Stimulated activated naive CD8-positive, alpha-beta T cell treated with anti-CD3 and anti-CD28 coated beads, Interleukin-15, Interleukin-2, amounts not matched to agents 100 ng/mL and 50 ng/mL, for 24 hours (primary cell): Measurements from ENCODE around the gene LCN2.

ENCODE experiments used
- H3K27ac Mint-ChIP-seq: one replicate; pipeline ENCODE4 v1.8.0; 2021; ENCODE audit warnings: mild to moderate bottlenecking, mixed read lengths
- H3K27me3 Mint-ChIP-seq: one replicate; pipeline ENCODE4 v1.8.0; 2021; ENCODE audit warnings: mixed read lengths
- H3K36me3 Mint-ChIP-seq: one replicate; pipeline ENCODE4 v1.8.0; 2021; ENCODE audit warnings: low read depth, mixed read lengths
- H3K4me1 Mint-ChIP-seq: one replicate; pipeline ENCODE4 v1.8.0; 2021; ENCODE audit warnings: low read depth, mixed read lengths
- H3K4me3 Mint-ChIP-seq: one replicate; pipeline ENCODE4 v1.8.0; 2021; ENCODE audit warnings: mild to moderate bottlenecking, mixed read lengths
- H3K9me3 Mint-ChIP-seq: one replicate; pipeline ENCODE4 v1.8.0; 2021; ENCODE audit warnings: mixed read lengths

LCN2 gene

DNA sequence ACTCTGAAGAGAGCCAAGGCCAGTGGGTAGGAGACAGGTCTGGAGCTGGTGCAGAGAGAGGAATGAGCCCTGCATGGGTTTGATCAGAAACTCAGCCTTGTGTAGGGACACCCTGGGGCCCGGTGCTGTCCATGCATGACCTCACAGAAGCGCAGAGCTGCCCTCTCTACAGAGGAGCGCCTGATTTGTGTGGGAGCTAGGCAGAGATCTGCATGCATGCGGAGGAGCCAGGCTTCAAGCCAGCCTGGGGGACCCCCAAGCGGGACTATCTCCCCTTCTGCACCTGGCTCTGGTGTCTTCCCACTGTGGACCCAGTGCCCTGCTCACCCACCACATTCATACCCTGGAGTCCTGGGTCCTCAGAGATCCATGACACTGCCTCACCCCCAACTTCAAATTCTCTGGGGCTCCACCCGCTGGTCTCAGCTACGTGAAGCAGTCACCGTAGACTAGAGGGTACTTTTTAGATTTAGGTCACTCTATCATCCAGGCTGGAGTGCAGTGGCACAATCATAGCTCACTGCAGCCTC, 2.6 kb upstream of the LCN2 start:
- peaks cover 3% of the 10 kb centered on the region for H3K4me1 Mint-ChIP-seq
- no peak overlapping the region for H3K4me3 Mint-ChIP-seq
- no peak overlapping the region for H3K27ac Mint-ChIP-seq
- no peaks in the 10 kb centered on the region for H3K36me3 Mint-ChIP-seq
- H3K9me3 Mint-ChIP-seq: no peaks in the 10 kb centered on the region
- no peaks in the 10 kb centered on the region for H3K27me3 Mint-ChIP-seq

DNA sequence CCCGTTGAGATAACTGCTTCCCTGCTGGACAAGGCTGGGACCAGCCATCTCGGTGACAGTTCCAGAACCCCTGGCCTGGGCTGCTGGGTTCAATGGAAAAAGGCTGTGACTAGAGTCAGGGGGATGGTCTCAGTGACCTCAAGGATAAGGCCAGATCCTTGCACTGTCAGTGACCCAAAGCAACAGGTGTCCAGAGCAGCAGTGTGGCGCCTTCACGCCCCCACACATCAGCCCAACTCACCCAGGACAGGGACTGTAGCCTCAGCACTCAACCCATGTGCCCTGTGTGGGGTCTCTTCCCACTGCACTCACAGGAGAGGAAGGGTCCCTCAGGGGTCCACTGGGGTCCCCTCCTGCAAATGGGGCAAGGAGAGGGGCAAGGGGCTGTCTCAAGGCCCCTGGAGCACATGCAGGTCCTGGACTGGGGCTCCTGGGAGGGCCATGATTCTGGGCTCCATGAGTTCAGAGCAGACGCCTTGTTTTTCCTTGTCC, 698 bp upstream of the LCN2 start:
- H3K27ac Mint-ChIP-seq: no peak overlapping the region
- no peaks in the 10 kb centered on the region for H3K27me3 Mint-ChIP-seq
- H3K9me3 Mint-ChIP-seq: no peaks in the 10 kb centered on the region
- H3K4me1 Mint-ChIP-seq: no peaks in the 10 kb centered on the region
- H3K36me3 Mint-ChIP-seq: no peaks in the 10 kb centered on the region
- H3K4me3 Mint-ChIP-seq: no peak overlapping the region

DNA sequence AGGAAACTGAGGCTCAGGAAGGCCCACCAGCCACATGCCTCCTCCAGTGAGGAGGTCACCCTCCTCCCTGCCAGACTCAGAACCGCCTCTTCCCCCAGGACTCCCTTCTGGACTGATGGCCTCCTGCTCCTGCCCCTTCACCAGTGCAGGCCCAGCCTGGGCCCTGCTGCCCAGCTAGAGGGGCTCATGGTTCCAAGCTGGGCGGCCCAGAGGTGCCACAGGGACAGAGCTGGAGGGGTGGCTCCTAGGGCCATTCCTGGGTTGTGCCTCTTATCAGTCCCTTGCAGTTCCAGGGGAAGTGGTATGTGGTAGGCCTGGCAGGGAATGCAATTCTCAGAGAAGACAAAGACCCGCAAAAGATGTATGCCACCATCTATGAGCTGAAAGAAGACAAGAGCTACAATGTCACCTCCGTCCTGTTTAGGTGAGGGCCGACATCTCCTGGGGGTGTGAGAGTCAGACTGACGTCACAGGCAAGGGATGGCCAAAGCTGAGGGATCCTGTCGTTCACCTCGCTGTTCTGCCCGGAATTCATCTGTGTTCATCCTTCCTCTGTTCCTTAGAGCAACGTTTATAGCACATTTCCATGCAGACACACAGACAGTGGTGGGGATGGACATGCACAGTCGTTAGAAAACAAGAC, 819 bp downstream of the LCN2 start:
- Mint-ChIP-seq H3K36me3 (no peaks in the 10 kb centered on the region), H3K4me3 (no peak overlapping the region), H3K4me1 (no peaks in the 10 kb centered on the region), H3K27ac (no peak overlapping the region), H3K27me3 (no peaks in the 10 kb centered on the region), H3K9me3 (no peaks in the 10 kb centered on the region)

DNA sequence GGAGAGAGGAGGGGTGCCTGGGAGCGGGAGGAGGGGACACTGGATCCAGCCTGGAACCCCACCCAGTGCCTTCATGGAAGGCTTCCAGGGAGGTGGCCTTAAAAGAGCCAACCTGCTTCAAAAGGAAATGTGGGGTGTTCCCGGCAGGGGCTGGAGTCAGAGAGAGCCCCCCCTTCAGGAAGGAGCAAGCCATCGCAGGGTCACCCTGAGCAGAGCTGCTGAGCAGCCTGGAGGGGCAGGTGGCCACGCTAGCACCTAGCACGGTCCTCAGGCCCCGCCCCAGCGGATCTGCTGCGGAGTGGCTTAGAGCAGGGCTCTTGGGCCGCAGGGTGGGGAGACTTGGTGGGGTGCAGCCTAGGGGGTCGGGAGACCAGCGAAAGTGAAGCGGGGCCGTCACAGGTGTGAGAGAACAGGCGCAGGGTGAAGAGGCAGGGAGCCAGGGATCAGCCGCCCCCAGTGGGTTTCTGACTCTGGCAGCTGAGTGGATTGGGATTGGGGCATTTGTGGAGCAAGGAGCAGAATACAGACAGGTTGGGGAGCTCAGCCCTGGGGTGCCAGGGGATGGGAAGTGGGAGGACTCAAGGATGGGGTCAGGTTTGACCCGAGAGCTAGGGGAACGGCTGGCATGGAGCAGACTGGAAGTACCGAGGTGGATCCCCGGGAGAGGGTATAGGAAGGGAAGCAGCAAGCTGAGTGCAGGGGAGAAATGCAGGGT, 1.5 kb downstream of the LCN2 start:
- Mint-ChIP-seq H3K4me3 (no peak overlapping the region), H3K4me1 (no peaks in the 10 kb centered on the region), H3K36me3 (no peaks in the 10 kb centered on the region), H3K27me3 (no peaks in the 10 kb centered on the region), H3K27ac (peak overlapping the region; percentile 24), H3K9me3 (no peaks in the 10 kb centered on the region)

DNA sequence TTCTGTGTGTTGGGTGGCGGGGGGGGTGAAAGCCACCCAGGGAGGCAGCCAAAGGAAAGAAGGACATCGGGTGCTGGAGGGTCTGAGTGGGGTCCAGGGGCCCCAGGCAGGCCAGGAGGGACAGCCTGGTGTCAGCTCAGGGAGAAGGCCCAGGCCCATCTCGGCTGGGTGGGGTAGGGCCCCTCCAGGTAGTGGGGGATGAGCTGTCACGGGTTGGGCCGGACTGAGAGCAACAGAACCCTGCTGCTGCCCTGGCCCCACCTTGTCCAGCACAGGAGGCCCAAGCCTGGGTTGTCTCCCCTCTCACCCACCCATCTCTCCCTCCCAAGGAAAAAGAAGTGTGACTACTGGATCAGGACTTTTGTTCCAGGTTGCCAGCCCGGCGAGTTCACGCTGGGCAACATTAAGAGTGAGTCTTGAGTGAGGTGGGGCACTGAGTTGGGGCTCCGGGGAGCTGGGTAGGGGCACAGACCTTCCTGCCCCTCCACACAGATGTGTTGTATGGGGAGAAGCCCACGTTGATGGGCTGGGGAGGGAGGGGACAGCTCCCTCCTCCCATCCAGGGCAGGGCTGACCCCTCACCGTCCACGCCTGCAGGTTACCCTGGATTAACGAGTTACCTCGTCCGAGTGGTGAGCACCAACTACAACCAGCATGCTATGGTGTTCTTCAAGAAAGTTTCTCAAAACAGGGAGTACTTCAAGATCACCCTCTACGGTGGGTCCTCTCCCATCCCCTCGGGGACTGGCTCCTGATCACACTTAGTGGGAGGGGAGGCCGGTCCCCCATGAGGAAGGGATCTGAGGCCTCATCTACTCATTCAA, 2.3 kb downstream of the LCN2 start:
- H3K27ac Mint-ChIP-seq: no peak overlapping the region
- no peaks in the 10 kb centered on the region for H3K4me1 Mint-ChIP-seq
- H3K4me3 Mint-ChIP-seq: no peak overlapping the region
- H3K36me3 Mint-ChIP-seq: no peaks in the 10 kb centered on the region
- H3K27me3 Mint-ChIP-seq: no peaks in the 10 kb centered on the region
- H3K9me3 Mint-ChIP-seq: no peaks in the 10 kb centered on the region

DNA sequence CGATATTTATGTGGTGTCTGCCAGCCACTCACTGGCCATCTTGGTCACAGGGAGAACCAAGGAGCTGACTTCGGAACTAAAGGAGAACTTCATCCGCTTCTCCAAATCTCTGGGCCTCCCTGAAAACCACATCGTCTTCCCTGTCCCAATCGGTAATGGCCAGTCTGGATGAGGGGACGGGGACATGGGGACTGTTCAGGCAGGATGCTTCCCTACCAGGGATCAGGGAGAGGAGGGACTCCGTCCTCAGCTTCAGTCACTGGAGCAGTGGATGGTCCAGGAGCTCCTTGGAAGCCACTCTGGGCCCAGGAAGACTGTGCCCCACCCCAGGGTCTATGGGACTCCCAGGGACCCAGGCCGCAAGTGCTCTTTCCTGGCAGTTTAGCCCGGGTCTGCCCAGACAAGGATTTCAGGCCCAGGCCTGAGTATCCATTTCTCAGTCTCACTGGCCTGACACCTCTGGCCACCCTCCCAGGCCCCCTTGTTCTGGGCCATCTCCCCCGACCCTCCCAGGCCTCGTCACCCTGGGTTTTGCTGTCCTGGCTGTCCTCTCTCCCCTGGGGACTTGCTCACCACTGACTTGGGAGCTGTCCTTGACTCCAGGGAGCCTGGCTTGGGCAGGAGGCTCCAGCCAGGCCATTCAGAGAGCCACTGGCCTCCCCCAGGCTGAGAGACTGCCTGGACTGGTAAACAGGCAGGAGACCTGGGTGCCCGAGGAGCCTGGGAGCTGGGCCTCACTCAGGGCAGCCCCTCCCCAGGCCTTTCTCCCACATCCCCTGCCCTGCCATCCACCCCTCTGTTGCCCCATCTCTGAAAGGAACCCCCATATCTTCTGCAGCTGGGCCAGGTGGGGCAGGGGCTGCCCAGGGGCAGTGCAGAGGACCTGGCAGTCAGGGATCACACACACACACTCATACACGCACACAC, 3.1 kb downstream of the LCN2 start:
- H3K36me3 Mint-ChIP-seq: no peaks in the 10 kb centered on the region
- H3K4me1 Mint-ChIP-seq: no peaks in the 10 kb centered on the region
- no peaks in the 10 kb centered on the region for H3K27me3 Mint-ChIP-seq
- H3K27ac Mint-ChIP-seq: no peak overlapping the region
- H3K4me3 Mint-ChIP-seq: no peak overlapping the region
- H3K9me3 Mint-ChIP-seq: no peaks in the 10 kb centered on the region

DNA sequence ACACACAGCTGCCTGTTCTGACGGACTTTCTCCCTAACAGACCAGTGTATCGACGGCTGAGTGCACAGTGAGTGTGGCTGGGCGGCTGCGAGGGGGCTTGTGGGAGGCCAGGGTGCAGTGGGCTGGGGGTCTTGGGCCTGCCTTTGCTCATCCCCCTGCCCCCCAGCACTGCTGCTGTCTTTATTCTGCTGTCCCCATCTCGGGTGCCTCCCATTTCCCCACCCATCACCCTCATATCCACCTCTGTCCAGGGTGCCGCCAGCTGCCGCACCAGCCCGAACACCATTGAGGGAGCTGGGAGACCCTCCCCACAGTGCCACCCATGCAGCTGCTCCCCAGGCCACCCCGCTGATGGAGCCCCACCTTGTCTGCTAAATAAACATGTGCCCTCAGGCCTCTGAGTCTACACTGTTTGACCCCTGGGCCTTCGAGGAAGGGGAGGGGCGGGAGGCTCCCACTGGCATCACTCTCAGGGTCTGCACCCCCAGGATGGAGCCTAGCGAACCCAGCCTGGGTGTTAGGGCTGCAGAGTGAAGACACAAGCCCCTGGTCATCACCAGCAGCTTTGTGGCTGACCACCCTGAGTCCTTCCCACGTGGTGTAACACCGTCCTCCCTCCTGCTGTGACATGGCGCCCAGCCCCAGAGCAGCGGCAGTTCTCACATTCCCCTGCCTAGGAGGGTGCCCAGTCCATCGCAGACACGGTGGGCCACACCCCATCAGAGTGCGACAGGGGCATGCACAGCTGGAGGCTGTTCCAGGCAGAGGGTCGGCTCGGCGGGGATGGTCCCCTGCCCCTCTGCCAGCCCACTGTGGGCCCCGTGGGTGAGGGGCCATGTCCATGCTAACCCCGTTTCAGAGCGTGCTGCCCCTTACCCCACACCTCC, 4.0 kb downstream of the LCN2 start:
- H3K27ac Mint-ChIP-seq: no peak overlapping the region
- no peaks in the 10 kb centered on the region for H3K4me1 Mint-ChIP-seq
- no peak overlapping the region for H3K4me3 Mint-ChIP-seq
- H3K36me3 Mint-ChIP-seq: no peaks in the 10 kb centered on the region
- H3K9me3 Mint-ChIP-seq: no peaks in the 10 kb centered on the region
- H3K27me3 Mint-ChIP-seq: no peaks in the 10 kb centered on the region

DNA sequence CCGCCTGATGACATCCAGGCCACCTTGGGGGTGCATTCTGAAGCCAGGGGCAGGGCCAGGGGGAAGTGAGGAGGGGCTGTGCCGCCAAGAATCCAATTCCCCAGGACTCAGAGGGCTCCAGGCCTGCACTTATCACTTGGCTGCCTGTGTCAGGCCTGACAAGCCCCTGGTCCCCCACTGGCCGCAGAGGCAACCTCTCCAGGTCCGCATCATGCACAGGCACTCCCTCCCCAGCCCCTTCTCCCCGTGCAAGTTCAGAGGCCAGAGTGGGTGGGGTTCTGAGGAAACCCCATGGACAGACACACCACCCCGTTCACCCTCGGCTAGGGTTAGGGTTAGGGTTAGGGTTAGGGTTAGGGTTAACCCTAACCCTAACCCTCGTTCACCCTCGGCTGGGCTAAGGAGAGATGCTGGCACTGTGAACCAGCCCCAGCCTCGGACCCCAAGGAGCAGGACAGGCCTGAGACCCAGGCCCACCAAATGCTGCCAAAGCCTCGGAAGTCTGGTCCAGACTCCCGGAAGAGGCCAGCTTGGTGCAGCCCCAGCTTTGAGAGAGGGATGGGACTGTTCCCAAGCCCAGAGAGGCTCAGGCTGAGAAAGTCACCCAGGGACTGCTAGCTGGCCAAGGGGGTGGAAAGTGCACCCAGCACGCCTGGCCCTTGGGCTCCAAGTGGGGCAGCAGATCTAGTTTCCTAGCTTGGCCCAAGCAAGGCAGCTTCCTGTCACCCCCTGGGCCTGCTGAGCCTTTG, 4.9 kb downstream of the LCN2 start:
- Mint-ChIP-seq H3K4me3 (no peak overlapping the region), H3K36me3 (no peaks in the 10 kb centered on the region), H3K27ac (no peak overlapping the region), H3K9me3 (no peaks in the 10 kb centered on the region), H3K4me1 (peaks cover 2% of the 10 kb centered on the region), H3K27me3 (no peaks in the 10 kb centered on the region)

DNA sequence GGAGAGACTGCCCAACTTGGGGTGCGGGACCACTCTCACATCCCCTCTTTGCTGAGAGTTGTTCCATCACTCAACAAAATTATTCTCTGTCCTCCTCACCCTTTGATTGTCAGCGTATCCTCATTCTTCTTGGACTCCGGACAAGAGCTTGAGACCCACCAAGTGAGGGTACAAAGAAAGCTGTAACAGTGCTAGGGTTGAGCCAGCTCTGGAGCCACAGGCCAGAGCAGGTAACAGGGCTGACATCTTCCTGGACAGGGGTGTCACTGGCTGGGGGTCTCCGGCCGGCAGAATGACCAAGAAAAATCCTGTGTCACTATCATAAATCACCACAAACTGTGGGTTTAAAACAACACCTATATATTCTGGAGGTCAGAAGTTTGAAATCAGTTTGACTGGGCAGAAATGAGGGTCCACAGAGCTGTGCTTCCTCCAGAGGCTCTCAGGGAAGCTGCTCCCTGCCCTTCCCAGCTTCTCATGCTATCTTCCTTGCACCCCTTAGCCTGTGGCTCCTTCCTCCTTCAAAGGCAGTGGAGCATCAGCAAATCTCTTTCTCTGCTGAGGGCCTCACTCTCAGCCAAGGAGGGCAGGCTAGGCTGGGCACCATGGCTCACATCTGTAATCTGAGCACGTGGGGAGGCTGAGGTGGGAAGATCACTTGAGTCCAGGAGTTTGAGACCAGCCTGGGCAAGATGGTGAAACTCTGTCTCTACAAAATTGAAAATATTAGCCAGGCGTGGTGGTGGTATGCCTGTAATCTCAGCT, 6.7 kb downstream of the LCN2 start:
- Mint-ChIP-seq H3K27ac (no peak overlapping the region), H3K27me3 (no peaks in the 10 kb centered on the region), H3K4me1 (peaks cover 9% of the 10 kb centered on the region), H3K4me3 (no peak overlapping the region), H3K9me3 (no peaks in the 10 kb centered on the region), H3K36me3 (no peaks in the 10 kb centered on the region)

DNA sequence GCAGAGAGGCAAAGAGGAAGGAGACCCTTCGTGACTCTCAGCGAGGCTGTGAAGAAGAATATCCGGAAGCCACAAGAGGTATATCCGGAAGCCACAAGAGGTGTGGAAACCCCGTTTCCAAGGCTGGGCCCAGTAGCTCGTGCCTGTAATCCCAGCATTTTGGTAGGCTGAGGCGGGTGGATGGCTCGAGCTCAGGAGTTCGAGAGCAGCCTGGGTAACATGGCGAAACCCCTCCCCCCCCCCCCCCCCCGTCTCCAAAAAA, 10.2 kb downstream of the LCN2 start:
- H3K36me3 Mint-ChIP-seq: peaks cover 16% of the 10 kb centered on the region
- H3K27ac Mint-ChIP-seq: peak overlapping the region; percentile 67
- H3K4me3 Mint-ChIP-seq: peak overlapping the region; percentile 70
- no peaks in the 10 kb centered on the region for H3K9me3 Mint-ChIP-seq
- no peaks in the 10 kb centered on the region for H3K27me3 Mint-ChIP-seq
- H3K4me1 Mint-ChIP-seq: peaks cover 19% of the 10 kb centered on the region

DNA sequence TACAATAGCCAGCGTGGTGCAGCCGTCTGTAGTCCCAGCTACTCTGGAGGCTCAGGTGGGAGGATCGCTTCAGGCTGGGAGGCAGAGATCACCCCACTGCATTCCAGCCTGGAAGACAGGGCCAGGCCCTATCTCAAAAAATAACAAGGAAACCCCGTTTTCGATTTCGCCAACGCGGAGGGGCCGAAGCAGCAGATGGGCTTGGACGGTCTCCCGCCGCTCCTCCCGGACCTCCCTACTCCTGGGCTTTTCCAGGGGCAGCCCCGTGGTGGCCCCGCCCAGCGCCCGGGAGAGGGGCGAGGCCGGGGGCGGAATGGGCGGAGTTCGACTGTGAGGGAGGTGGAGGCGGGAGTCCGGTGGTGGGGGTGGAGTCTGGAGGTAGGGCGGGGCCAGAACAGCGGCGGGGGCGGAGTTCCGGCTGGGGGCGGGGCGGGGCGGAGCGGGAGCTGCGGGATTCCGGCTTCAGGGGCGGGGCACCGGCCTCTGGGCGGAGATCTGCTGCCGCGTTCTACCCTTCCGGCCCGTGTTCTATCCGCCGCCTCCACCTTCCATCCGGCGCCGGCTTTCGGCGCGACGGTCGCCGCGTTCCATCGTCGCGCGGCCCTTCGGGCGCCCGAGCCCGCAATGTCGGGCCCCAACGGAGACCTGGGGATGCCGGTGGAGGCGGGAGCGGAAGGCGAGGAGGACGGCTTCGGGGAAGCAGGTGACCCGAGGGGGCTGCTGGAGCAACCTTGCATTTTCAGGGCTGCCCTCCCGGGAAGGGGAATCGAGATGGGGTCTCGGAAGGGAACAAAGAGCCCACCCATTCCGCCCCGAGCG, 10.7 kb downstream of the LCN2 start, which contains the start of gene BBLN:
Gene BBLN, plus strand, starts transcription at position 482 of the 819 bp plus-strand sequence. Its CDS starts 143 bp downstream, at position 625.
- Mint-ChIP-seq H3K27ac (peak within 1 kb of the TSS; percentile 67), H3K4me3 (peak within 1 kb of the TSS; percentile 82), H3K36me3 (peaks cover 17% of the 10 kb centered on the region), H3K4me1 (peaks cover 19% of the 10 kb centered on the region), H3K9me3 (no peaks in the 10 kb centered on the region), H3K27me3 (no peaks in the 10 kb centered on the region)

DNA sequence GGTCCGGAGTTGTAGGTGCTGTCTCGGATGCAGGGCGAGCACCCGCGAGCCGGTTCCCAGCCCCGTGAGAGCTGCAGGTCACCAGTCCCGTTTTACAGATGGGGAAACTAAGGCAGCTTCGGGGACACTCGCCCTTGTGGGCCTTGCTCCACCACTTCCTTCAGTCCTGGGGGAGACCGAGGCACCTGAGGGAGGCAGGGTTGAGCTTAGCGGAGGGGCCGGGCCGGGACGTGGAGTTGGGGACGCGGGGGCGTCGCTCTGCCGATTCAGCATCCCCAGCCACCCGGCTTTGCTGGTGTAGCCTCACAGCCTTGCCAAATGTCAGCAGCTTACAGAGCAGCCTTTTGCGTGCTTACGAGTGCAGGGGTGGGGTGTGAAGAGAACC, 11.3 kb downstream of the LCN2 start:
- Mint-ChIP-seq H3K4me1 (peaks cover 19% of the 10 kb centered on the region), H3K36me3 (peaks cover 17% of the 10 kb centered on the region), H3K27me3 (no peaks in the 10 kb centered on the region), H3K9me3 (no peaks in the 10 kb centered on the region), H3K4me3 (peak overlapping the region; percentile 82), H3K27ac (peak overlapping the region; percentile 67)
